ENCODE data around the gene IGSF23. TPM values are rescaled to one million over a fixed set of nuclear protein-coding genes. Genes with fewer than 3 reads are reported as not detected.
"Not testable (repeated sequence)": the region's sequence is repeated elsewhere in the genome, so short reads cannot be mapped to it uniquely, and the experiment has no call there.

Gene IGSF23
- total RNA-seq, 2 donors from 2014 or later = not detected

GRCh38 chr19:44593294-44593693 is 20.1 kb upstream of the IGSF23 start:
- DNase-seq (no peak), ATAC-seq (replicated peaks in 1 of 2) (no peak)
- Mint-ChIP-seq H3K4me1 (ENCODE audit: low read depth) (peaks cover 17% of the 10 kb centered on the region), H3K27ac (no peak overlapping the region), H3K9me3 (peaks cover 2 to 13% of the 10 kb centered on the region in 2 donors), H3K27me3 (ENCODE audit: low read depth) (peaks cover 19% of the 10 kb centered on the region), H3K4me3 (no peak overlapping the region), H3K36me3 (ENCODE audit: insufficient read depth in 2 of 2) (peaks cover 6 to 9% of the 10 kb centered on the region in 2 donors)

GRCh38 chr19:44593866-44594266 is 19.5 kb upstream of the IGSF23 start:
- not testable (repeated sequence) for H3K9me3 Mint-ChIP-seq; ATAC-seq (replicated peaks in 1 of 2); H3K4me3 Mint-ChIP-seq; DNase-seq; H3K27ac Mint-ChIP-seq; H3K36me3 Mint-ChIP-seq (ENCODE audit: insufficient read depth in 2 of 2)
- peaks cover 11% of the 10 kb centered on the region for H3K4me1 Mint-ChIP-seq (ENCODE audit: low read depth)
- H3K27me3 Mint-ChIP-seq (ENCODE audit: low read depth) = peaks cover 20% of the 10 kb centered on the region

GRCh38 chr19:44596428-44597130 is 16.8 kb upstream of the IGSF23 start:
- H3K27ac Mint-ChIP-seq = no peak overlapping the region
- H3K36me3 Mint-ChIP-seq (ENCODE audit: insufficient read depth in 2 of 2) = peaks cover 0 to 4% of the 10 kb centered on the region in 2 donors
- peaks cover 4 to 12% of the 10 kb centered on the region in 2 donors for H3K9me3 Mint-ChIP-seq
- ATAC-seq (replicated peaks in 1 of 2) = no peak
- peaks cover 9% of the 10 kb centered on the region for H3K4me1 Mint-ChIP-seq (ENCODE audit: low read depth)
- H3K4me3 Mint-ChIP-seq = no peak overlapping the region
- DNase-seq = no peak
- H3K27me3 Mint-ChIP-seq (ENCODE audit: low read depth) = peaks cover 19% of the 10 kb centered on the region

- Mint-ChIP-seq H3K27me3 (ENCODE audit: low read depth) (peaks cover 19% of the 10 kb centered on the region), H3K4me3 (no peak overlapping the region), H3K36me3 (ENCODE audit: insufficient read depth in 2 of 2) (peaks cover 0 to 4% of the 10 kb centered on the region in 2 donors), H3K27ac (peak overlapping the region; percentile 68), H3K9me3 (peaks cover 4 to 12% of the 10 kb centered on the region in 2 donors), H3K4me1 (ENCODE audit: low read depth) (peaks cover 9% of the 10 kb centered on the region)
- no peak for DNase-seq
- no peak for ATAC-seq (replicated peaks in 1 of 2)
These were observed 16.3 kb upstream of the IGSF23 start for GRCh38 chr19:44597131-44597491.

GRCh38 chr19:44598355-44598754 is 15.0 kb upstream of the IGSF23 start:
- Mint-ChIP-seq H3K27ac (no peak overlapping the region), H3K4me1 (ENCODE audit: low read depth) (peaks cover 9% of the 10 kb centered on the region), H3K36me3 (ENCODE audit: insufficient read depth in 2 of 2) (peaks cover 0 to 4% of the 10 kb centered on the region in 2 donors), H3K9me3 (peaks cover 4 to 12% of the 10 kb centered on the region in 2 donors), H3K27me3 (ENCODE audit: low read depth) (peaks cover 19% of the 10 kb centered on the region), H3K4me3 (no peak overlapping the region)
- ATAC-seq (replicated peaks in 1 of 2) (no peak), DNase-seq (no peak)

GRCh38 chr19:44598880-44599279 is 14.5 kb upstream of the IGSF23 start:
- peaks cover 6% of the 10 kb centered on the region for H3K4me1 Mint-ChIP-seq (ENCODE audit: low read depth)
- peaks cover 4 to 12% of the 10 kb centered on the region in 2 donors for H3K9me3 Mint-ChIP-seq
- no peak for ATAC-seq (replicated peaks in 1 of 2)
- DNase-seq = no peak
- peaks cover 0 to 4% of the 10 kb centered on the region in 2 donors for H3K36me3 Mint-ChIP-seq (ENCODE audit: insufficient read depth in 2 of 2)
- peaks cover 19% of the 10 kb centered on the region for H3K27me3 Mint-ChIP-seq (ENCODE audit: low read depth)
- H3K4me3 Mint-ChIP-seq = no peak overlapping the region
- H3K27ac Mint-ChIP-seq = no peak overlapping the region

- Mint-ChIP-seq H3K4me1 (ENCODE audit: low read depth) (peaks cover 5% of the 10 kb centered on the region), H3K36me3 (ENCODE audit: insufficient read depth in 2 of 2) (peaks cover 0 to 4% of the 10 kb centered on the region in 2 donors), H3K4me3 (no peak overlapping the region), H3K27ac (no peak overlapping the region), H3K27me3 (ENCODE audit: low read depth) (peaks cover 16% of the 10 kb centered on the region), H3K9me3 (peaks cover 4 to 12% of the 10 kb centered on the region in 2 donors)
- DNase-seq (no peak), ATAC-seq (replicated peaks in 1 of 2) (no peak)
These were observed 12.9 kb upstream of the IGSF23 start for GRCh38 chr19:44600466-44600865.

GRCh38 chr19:44602081-44602480 is 11.3 kb upstream of the IGSF23 start:
- H3K36me3 Mint-ChIP-seq (ENCODE audit: insufficient read depth in 2 of 2) = peaks cover 0 to 4% of the 10 kb centered on the region in 2 donors
- no peak for DNase-seq

GRCh38 chr19:44603201-44603945 is 10.0 kb upstream of the IGSF23 start:
- ATAC-seq (replicated peaks in 1 of 2) = no peak
- Mint-ChIP-seq H3K27ac (no peak overlapping the region), H3K27me3 (ENCODE audit: low read depth) (peaks cover 6% of the 10 kb centered on the region), H3K9me3 (peaks cover 4 to 7% of the 10 kb centered on the region in 2 donors), H3K4me1 (ENCODE audit: low read depth) (peaks cover 16% of the 10 kb centered on the region), H3K36me3 (ENCODE audit: insufficient read depth in 2 of 2) (no peaks in the 10 kb centered on the region), H3K4me3 (no peak overlapping the region)
- no peak for DNase-seq

More at GRCh38 chr19:44602081-44602480, 11.3 kb upstream of the IGSF23 start:
- Mint-ChIP-seq H3K27me3 (ENCODE audit: low read depth) (peaks cover 6% of the 10 kb centered on the region), H3K4me1 (ENCODE audit: low read depth) (peaks cover 4% of the 10 kb centered on the region), H3K4me3 (no peak overlapping the region), H3K9me3 (peaks cover 4 to 10% of the 10 kb centered on the region in 2 donors), H3K27ac (no peak overlapping the region)
- ATAC-seq (replicated peaks in 1 of 2) = no peak

GRCh38 chr19:44604241-44604640 is 9.1 kb upstream of the IGSF23 start:
- Mint-ChIP-seq H3K27ac (no peak overlapping the region), H3K4me1 (ENCODE audit: low read depth) (peaks cover 18% of the 10 kb centered on the region), H3K9me3 (peaks cover 4 to 5% of the 10 kb centered on the region in 2 donors), H3K36me3 (ENCODE audit: insufficient read depth in 2 of 2) (no peaks in the 10 kb centered on the region), H3K27me3 (ENCODE audit: low read depth) (peaks cover 2% of the 10 kb centered on the region), H3K4me3 (no peak overlapping the region)
- DNase-seq (no peak), ATAC-seq (replicated peaks in 1 of 2) (no peak)

GRCh38 chr19:44605547-44605946 is 7.8 kb upstream of the IGSF23 start:
- ATAC-seq (replicated peaks in 1 of 2) (no peak), DNase-seq (no peak)
- Mint-ChIP-seq H3K27me3 (ENCODE audit: low read depth) (no peaks in the 10 kb centered on the region), H3K4me3 (no peak overlapping the region), H3K36me3 (ENCODE audit: insufficient read depth in 2 of 2) (no peaks in the 10 kb centered on the region), H3K9me3 (no peaks in the 10 kb centered on the region), H3K27ac (no peak overlapping the region), H3K4me1 (ENCODE audit: low read depth) (peaks cover 21% of the 10 kb centered on the region)

- ATAC-seq (replicated peaks in 1 of 2) = peak; percentile 34 to 60
- Mint-ChIP-seq H3K9me3 (no peaks in the 10 kb centered on the region), H3K27me3 (ENCODE audit: low read depth) (no peaks in the 10 kb centered on the region), H3K36me3 (ENCODE audit: insufficient read depth in 2 of 2) (no peaks in the 10 kb centered on the region), H3K4me3 (peak overlapping the region in 1 of 2 donors; percentile 45), H3K4me1 (ENCODE audit: low read depth) (peaks cover 21% of the 10 kb centered on the region), H3K27ac (no peak overlapping the region)
- no peak for DNase-seq
These were observed 6.3 kb upstream of the IGSF23 start for GRCh38 chr19:44607049-44607448.

GRCh38 chr19:44607917-44608316 is 5.4 kb upstream of the IGSF23 start:
- Mint-ChIP-seq H3K4me3 (no peak overlapping the region), H3K27ac (no peak overlapping the region), H3K4me1 (ENCODE audit: low read depth) (peaks cover 21% of the 10 kb centered on the region), H3K9me3 (no peaks in the 10 kb centered on the region), H3K36me3 (ENCODE audit: insufficient read depth in 2 of 2) (no peaks in the 10 kb centered on the region), H3K27me3 (ENCODE audit: low read depth) (no peaks in the 10 kb centered on the region)
- ATAC-seq (replicated peaks in 1 of 2) (no peak), DNase-seq (no peak)
